GM12878 (cell line): ENCODE results near the gene EEF2KMT. TPM values are rescaled to one million over a fixed set of nuclear protein-coding genes. Genes with fewer than 3 reads are reported as not detected.
A peak's percentile ranks its signal among the peaks of the same experiment; 100 is the strongest.

Source experiments
- ATAC-seq: fragments of 200-7000 bp; cut with Tn5 transposase; 3 replicates; pipeline ENCODE4 v1.9.1; 2020; ENCODE audit warnings: mild to moderate bottlenecking, moderate library complexity
- BruUV-seq: library from RNA; stranded (reverse); fragments of 400-500 nt; replicated peaks from 2 replicates; lab custom pipeline; 2021; lab: Mats Ljungman, UMichigan
- CTCF ChIA-PET: fragments of 300-600 bp; sonication (Branson Sonifier 250); formaldehyde crosslinking; extraction: SDS; loops from one replicate; lab custom pipeline; 2021; ENCODE audit warnings: inconsistent platforms; lab: Yijun Ruan, JAX
- POLR2A ChIA-PET: fragments of 350-600 bp; formaldehyde crosslinking; extraction: SDS; loops from one replicate; lab custom pipeline; 2021; ENCODE audit warnings: inconsistent platforms; lab: Charles Lee
- RAD21 ChIA-PET: fragments of 300-600 bp; sonication (Branson Sonifier 250); formaldehyde crosslinking; loops from one replicate; lab custom pipeline; 2023; ENCODE audit warnings: antibody characterized with exemption; ENCODE audit not compliant: unreplicated experiment; lab: Charles Lee
- SMC1A ChIA-PET: fragments of 300-600 bp; sonication (Branson Sonifier 250); formaldehyde crosslinking; loops from one replicate; lab custom pipeline; 2023; ENCODE audit not compliant: unreplicated experiment, uncharacterized antibody; lab: Charles Lee
- DNase-seq: peaks from one replicate; pipeline ENCODE4 v3.0.0-alpha.2; 2011; ENCODE audit warnings: low read depth, low spot score
- FAIRE-seq: peaks from 3 replicates; lab custom pipeline; 2011; peaks lifted over from hg19 to GRCh38; lab: Jason Lieb, UNC
- H2AFZ ChIP-seq: 2 replicates; pipeline ENCODE4 v1.6.0; 2011; ENCODE audit warnings: low read depth, low read length, control low read depth; ENCODE audit not compliant: control insufficient read depth
- H3K27ac ChIP-seq: 2 replicates; pipeline ENCODE4 v1.5.1; 2011; ENCODE audit warnings: control low read depth; ENCODE audit not compliant: control insufficient read depth, insufficient read depth
- H3K27me3 ChIP-seq, 2 experiments: replicated peaks in 1 of 2; 2 replicates each; pipeline versions ENCODE4 v1.6.0 to v1.6.1; 2011; ENCODE audit warnings: low read length in 1 of 2; ENCODE audit not compliant: control insufficient read depth in 2 of 2, insufficient read depth in 2 of 2
- H3K36me3 ChIP-seq, 2 experiments: 2 replicates each; pipeline ENCODE4 v1.5.1; 2011; ENCODE audit warnings: low read length in 1 of 2; ENCODE audit not compliant: control insufficient read depth in 2 of 2, insufficient read depth in 2 of 2
- H3K4me1 ChIP-seq: 2 replicates; pipeline ENCODE4 v1.6.1; 2011; ENCODE audit warnings: mild to moderate bottlenecking, low read length, moderate library complexity, mixed read lengths; ENCODE audit not compliant: control insufficient read depth, insufficient read depth
- H3K4me2 ChIP-seq: 2 replicates; pipeline ENCODE4 v1.6.0; 2011; ENCODE audit warnings: control low read depth; ENCODE audit not compliant: control insufficient read depth, insufficient read depth
- H3K4me3 ChIP-seq: fragments of 200-600 bp; sonication (generic); 2 replicates; pipeline ENCODE4 v1.5.1; 2016
- H3K79me2 ChIP-seq: 2 replicates; pipeline ENCODE4 v1.6.0; 2011; ENCODE audit warnings: low read length; ENCODE audit not compliant: control insufficient read depth, insufficient read depth
- H3K9ac ChIP-seq: 2 replicates; pipeline ENCODE4 v1.8.0; 2011; ENCODE audit warnings: low read length, control low read depth, mixed read lengths; ENCODE audit not compliant: control insufficient read depth, insufficient read depth
- H3K9me3 ChIP-seq: replicated peaks from 3 replicates; pipeline ENCODE4 v1.5.1; 2011; ENCODE audit warnings: mild to moderate bottlenecking, low read length; ENCODE audit not compliant: control insufficient read depth, insufficient read depth
- H4K20me1 ChIP-seq: 2 replicates; pipeline ENCODE4 v1.6.0; 2011; ENCODE audit not compliant: control insufficient read depth, insufficient read depth
- ATF2 ChIP-seq: IDR thresholded peaks from 2 replicates; pipeline ENCODE4 v1.6.1; 2012; ENCODE audit warnings: low read length, inconsistent platforms
- HDAC6 ChIP-seq: fragments of 200-600 bp; sonication (generic); IDR thresholded peaks from one replicate; pipeline ENCODE4 v1.8.0; 2017; ENCODE audit warnings: antibody characterized with exemption; ENCODE audit not compliant: unreplicated experiment
- MEF2A ChIP-seq: IDR thresholded peaks from 2 replicates; pipeline ENCODE4 v1.6.1; 2011; ENCODE audit warnings: low read depth, mild to moderate bottlenecking, low read length, moderate library complexity; ENCODE audit not compliant: insufficient read depth
- MTA2 ChIP-seq: fragments of 450-650 bp; IDR thresholded peaks from 2 replicates; pipeline ENCODE4 v1.6.1; 2016; ENCODE audit warnings: low read depth, mild to moderate bottlenecking, moderate library complexity
- STAT3 ChIP-seq: IDR thresholded peaks from 2 replicates; pipeline ENCODE4 v1.6.1; 2011; ENCODE audit warnings: low read depth, low read length, improper control_type of control experiment
- WGBS: methylation state at CpG from one replicate; pipeline ENCODE4 v1.1.6; 2016; ENCODE audit warnings: low lambda C conversion rate; ENCODE audit not compliant: insufficient replicate concordance, insufficient coverage; ENCODE audit errors: missing lambda C conversion rate; 5-methylcytosine and 5-hydroxymethylcytosine counted together
- in situ Hi-C: fragments of 300-500 bp; cut with MboI; formaldehyde crosslinking; loops from 9 replicates; pipeline ENCODE4 v1.14.3; 2018; ENCODE audit warnings: mixed read lengths
- intact Hi-C: fragments of 100-400 bp; cut with micrococcal nuclease; formaldehyde crosslinking; loops from one replicate; pipeline ENCODE4 v1.14.2; 2022; ENCODE audit not compliant: unreplicated experiment
- polyA plus RNA-seq, 11 experiments: library from polyadenylated mRNA; depleted of rRNA in 4 of 11; unstranded in 6 of 11; stranded (reverse) in 5 of 11; fragments of >200 nt; fragmentation: Nextera tagmentation in 4 of 11; fragmentation: Illumina TruSeq in 1 of 11; extraction: Ambion mirVana in 4 of 11; extraction: Trizol in 1 of 11; gene quantifications; 1 replicate in 1 of 11; 2 replicates in 10 of 11; pipeline versions ENCODE4 v1.2.1 to v1.2.3, GENCODE V29; 2011 to 2016; ENCODE audit warnings: inconsistent platforms in 2 of 11, missing spikeins in 2 of 11, low read depth in 1 of 11
- total RNA-seq, 4 experiments: library from RNA; depleted of rRNA in 3 of 4; stranded (reverse); fragments of >200 nt in 3 of 4; fragmentation: Illumina TruSeq in 1 of 4; extraction: Trizol in 1 of 4; gene quantifications; 2 replicates each; pipeline versions ENCODE4 v1.2.1 to v1.2.3, GENCODE V29; 2013 to 2021

The EEF2KMT gene
- total and polyA plus RNA-seq, 10 of the 15 experiments (the other 5 are each of a cell fraction or from before 2014, with no cell fraction given): 3.8 to 28.1 (median 14.3) TPM

GRCh38 chr16:5073279-5073629, 24.3 kb downstream of the EEF2KMT start:
- DNase-seq: no peak
- TF ChIP-seq MEF2A (no peak), HDAC6 (no peak), STAT3 (no peak), MTA2 (no peak), ATF2 (no peak)
- TF ChIP-seq, all 136 proteins: peak for 0
- BruUV-seq: no TSS peak
- Histone ChIP-seq H3K9ac (no peak overlapping the region; the same call in 1 of the 2 replicates), H3K9me3 (no peaks in the 10 kb centered on the region; the same call in 2 of the 3 replicates), H4K20me1 (no peaks in the 10 kb centered on the region), H3K79me2 (peaks cover 10% of the 10 kb centered on the region), H3K4me1 (peaks cover 10% of the 10 kb centered on the region), H3K36me3 (peaks cover 5% of the 10 kb centered on the region in 2 experiments; a peak in 3 of 4 replicates), H3K27ac (no peak overlapping the region), H3K27me3 (no peaks in the 10 kb centered on the region), H2AFZ (no peak overlapping the region), H3K4me2 (peak overlapping the region; percentile 69), H3K4me3 (no peak overlapping the region)
- ChIA-PET POLR2A (no interaction called here), RAD21 (no interaction called here), SMC1A (interaction anchor here (0.7 to 1.7 kb wide), 3 partner anchors 9 to 413 kb away, joined by 3 to 6 read pairs (median 3); no protein-coding TSS in a partner anchor), CTCF (interaction anchor here (0.7 to 2.0 kb wide), 3 partner anchors 12 to 39 kb away, joined by 3 to 8 read pairs (median 4); partner anchors contain the start of gene NAGPA)
- FAIRE-seq (no peak), ATAC-seq (no peak)
- intact Hi-C loops (no loop called here), in situ Hi-C loops (no loop called here)
- 95% methylated on average over 2 of the region's 2 CpGs for WGBS
